Prostate gland (tissue), 2 donors: ENCODE measurements around the gene CCDC88B. TPM values are rescaled to one million over a fixed set of nuclear protein-coding genes. Genes with fewer than 3 reads are reported as not detected.

Experiments used
- DNase-seq: peaks from one replicate; pipeline ENCODE4 v3.0.0-alpha.2; 2019; ENCODE audit warnings: low spot score
- H3K27ac ChIP-seq, 2 donors: fragments of 200-600 bp; sonication (generic); 2 replicates each; pipeline ENCODE4 v1.5.1; 2017 to 2019
- H3K27me3 ChIP-seq: fragments of 200-600 bp; sonication (generic); replicated peaks from 2 replicates; pipeline ENCODE4 v1.5.1; 2019; ENCODE audit not compliant: insufficient read depth
- H3K36me3 ChIP-seq, 2 donors: fragments of 200-600 bp; sonication (generic); 1 replicate in 1 of 2; 2 replicates in 1 of 2; pipeline versions ENCODE4 v1.5.1 to v1.8.1; 2017 to 2019
- H3K4me1 ChIP-seq: fragments of 200-600 bp; sonication (generic); replicated peaks from 2 replicates; pipeline ENCODE4 v1.5.1; 2019
- H3K4me3 ChIP-seq, 2 donors: fragments of 200-600 bp; sonication (generic); 2 replicates each; pipeline ENCODE4 v1.5.1; 2017 to 2019
- H3K9me3 ChIP-seq: fragments of 200-600 bp; sonication (generic); 2 replicates; pipeline ENCODE4 v1.5.1; 2017
- POLR2A ChIP-seq: fragments of 450-650 bp; IDR thresholded peaks from one replicate; pipeline ENCODE4 v1.6.1; 2016; ENCODE audit warnings: antibody characterized with exemption, mild to moderate bottlenecking
- POLR2AphosphoS5 ChIP-seq: sonication (generic); formaldehyde crosslinking; IDR thresholded peaks from one replicate; pipeline ENCODE4 v1.6.1; 2017; ENCODE audit warnings: antibody characterized with exemption
- WGBS: methylation state at CpG from one replicate; pipeline ENCODE4 v1.1.5; 2018; 5-methylcytosine and 5-hydroxymethylcytosine counted together
- intact Hi-C: fragments of 100-400 bp; cut with DNase I; formaldehyde crosslinking; loops from one replicate; pipeline ENCODE4 v1.14.2; 2022
- total RNA-seq, 2 donors: library from RNA; depleted of rRNA; stranded (reverse); fragments of >200 nt; gene quantifications; one replicate each; pipeline ENCODE4 v1.1.0, GENCODE V29; 2016
- TF ChIP-seq, protein P1 (sequence below), 4 experiments: fragments of 200-600 bp in 2 of 4; fragments of 450-650 bp in 2 of 4; sonication (generic) in 2 of 4; IDR thresholded peaks; 1 replicate in 3 of 4; 2 replicates in 1 of 4; pipeline ENCODE4 v1.5.1; 2016 to 2019; ENCODE audit warnings: antibody characterized with exemption in 4 of 4, mild to moderate bottlenecking in 2 of 4, moderate library complexity in 2 of 4

The CCDC88B gene
- total RNA-seq, 2 donors from 2014 or later: 3.0 to 10.0 TPM

DNA sequence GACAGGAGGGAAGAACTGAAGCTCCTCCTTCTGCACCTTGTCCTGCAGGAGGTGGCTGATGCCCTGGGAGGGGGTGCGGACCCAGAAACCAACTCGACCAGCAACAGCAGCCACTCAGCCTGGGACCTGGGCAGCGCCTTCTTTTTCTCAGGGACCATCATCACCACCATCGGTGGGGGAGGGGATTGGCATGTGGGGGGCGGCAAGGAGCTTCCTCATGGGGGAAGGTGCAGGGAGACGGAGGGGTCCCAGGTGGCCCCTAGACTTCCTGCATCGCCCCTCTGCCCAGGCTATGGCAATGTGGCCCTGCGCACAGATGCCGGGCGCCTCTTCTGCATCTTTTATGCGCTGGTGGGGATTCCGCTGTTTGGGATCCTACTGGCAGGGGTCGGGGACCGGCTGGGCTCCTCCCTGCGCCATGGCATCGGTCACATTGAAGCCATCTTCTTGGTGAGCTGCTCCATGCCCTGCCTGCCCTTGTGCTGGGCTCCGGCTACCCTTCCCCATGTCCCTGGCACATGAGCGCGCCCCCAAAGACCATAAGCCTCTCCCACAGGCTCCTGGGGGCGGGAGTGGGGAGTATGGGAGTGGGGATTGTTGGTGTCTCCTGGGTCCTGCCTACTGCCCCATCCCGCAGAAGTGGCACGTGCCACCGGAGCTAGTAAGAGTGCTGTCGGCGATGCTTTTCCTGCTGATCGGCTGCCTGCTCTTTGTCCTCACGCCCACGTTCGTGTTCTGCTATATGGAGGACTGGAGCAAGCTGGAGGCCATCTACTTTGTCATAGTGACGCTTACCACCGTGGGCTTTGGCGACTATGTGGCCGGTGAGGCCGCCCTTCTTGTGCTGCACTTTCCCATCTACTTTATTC, 42.9 kb upstream of the CCDC88B start:
- H3K4me1 ChIP-seq: peaks cover 18% of the 10 kb centered on the region

DNA sequence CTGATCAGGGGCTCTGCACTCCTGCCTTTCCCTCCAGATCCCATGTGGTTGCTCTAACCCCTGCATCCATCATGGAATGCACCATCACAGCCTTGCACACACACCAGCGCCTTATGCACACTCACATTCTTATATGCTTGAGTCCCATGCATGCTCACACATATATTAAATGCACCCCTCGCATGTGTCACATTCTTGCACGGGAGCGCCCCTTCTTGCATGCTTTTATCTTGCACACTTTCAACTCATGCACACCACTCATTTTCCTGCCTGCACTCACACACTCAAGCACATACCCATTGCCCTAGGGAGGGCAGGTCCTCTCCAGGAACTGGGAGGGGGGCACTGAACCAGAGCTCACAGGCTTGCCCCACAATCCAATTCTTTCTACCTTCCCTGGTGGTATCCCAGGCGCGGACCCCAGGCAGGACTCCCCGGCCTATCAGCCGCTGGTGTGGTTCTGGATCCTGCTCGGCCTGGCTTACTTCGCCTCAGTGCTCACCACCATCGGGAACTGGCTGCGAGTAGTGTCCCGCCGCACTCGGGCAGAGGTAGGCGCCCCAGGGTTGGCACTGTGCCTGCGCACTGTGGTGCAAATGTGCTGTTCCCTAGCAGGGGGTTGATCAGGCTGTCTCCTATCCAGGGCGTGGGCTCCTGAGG, 42.2 kb upstream of the CCDC88B start:
- no peak for DNase-seq
- TF ChIP-seq, protein P1, sequence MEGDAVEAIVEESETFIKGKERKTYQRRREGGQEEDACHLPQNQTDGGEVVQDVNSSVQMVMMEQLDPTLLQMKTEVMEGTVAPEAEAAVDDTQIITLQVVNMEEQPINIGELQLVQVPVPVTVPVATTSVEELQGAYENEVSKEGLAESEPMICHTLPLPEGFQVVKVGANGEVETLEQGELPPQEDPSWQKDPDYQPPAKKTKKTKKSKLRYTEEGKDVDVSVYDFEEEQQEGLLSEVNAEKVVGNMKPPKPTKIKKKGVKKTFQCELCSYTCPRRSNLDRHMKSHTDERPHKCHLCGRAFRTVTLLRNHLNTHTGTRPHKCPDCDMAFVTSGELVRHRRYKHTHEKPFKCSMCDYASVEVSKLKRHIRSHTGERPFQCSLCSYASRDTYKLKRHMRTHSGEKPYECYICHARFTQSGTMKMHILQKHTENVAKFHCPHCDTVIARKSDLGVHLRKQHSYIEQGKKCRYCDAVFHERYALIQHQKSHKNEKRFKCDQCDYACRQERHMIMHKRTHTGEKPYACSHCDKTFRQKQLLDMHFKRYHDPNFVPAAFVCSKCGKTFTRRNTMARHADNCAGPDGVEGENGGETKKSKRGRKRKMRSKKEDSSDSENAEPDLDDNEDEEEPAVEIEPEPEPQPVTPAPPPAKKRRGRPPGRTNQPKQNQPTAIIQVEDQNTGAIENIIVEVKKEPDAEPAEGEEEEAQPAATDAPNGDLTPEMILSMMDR (IDR thresholded peaks at IDR 0.05): no peak
- TF ChIP-seq POLR2AphosphoS5 (no peak), POLR2A (no peak)
- Histone ChIP-seq H3K4me1 (peaks cover 15% of the 10 kb centered on the region), H3K4me3 (no peak overlapping the region), H3K27ac (no peak overlapping the region), H3K9me3 (no peaks in the 10 kb centered on the region), H3K27me3 (peaks cover 5% of the 10 kb centered on the region), H3K36me3 (no peaks in the 10 kb centered on the region)
- intact Hi-C loops: no loop called here
- WGBS: 63% methylated on average over 18 of the region's 18 CpGs

More for the DNA sequence above, 42.9 kb upstream of the CCDC88B start:
- no peaks in the 10 kb centered on the region for H3K9me3 ChIP-seq
- 28% methylated on average over 33 of the region's 34 CpGs for WGBS
- H3K4me3 ChIP-seq: no peak overlapping the region
- no peaks in the 10 kb centered on the region for H3K36me3 ChIP-seq
- H3K27me3 ChIP-seq: peaks cover 9% of the 10 kb centered on the region
- no peak for DNase-seq
- intact Hi-C loops: no loop called here
- no peak overlapping the region for H3K27ac ChIP-seq
- no peak for TF ChIP-seq POLR2AphosphoS5
- no peak for TF ChIP-seq POLR2A
- TF ChIP-seq, protein P1 (IDR thresholded peaks at IDR 0.05): no peak

DNA sequence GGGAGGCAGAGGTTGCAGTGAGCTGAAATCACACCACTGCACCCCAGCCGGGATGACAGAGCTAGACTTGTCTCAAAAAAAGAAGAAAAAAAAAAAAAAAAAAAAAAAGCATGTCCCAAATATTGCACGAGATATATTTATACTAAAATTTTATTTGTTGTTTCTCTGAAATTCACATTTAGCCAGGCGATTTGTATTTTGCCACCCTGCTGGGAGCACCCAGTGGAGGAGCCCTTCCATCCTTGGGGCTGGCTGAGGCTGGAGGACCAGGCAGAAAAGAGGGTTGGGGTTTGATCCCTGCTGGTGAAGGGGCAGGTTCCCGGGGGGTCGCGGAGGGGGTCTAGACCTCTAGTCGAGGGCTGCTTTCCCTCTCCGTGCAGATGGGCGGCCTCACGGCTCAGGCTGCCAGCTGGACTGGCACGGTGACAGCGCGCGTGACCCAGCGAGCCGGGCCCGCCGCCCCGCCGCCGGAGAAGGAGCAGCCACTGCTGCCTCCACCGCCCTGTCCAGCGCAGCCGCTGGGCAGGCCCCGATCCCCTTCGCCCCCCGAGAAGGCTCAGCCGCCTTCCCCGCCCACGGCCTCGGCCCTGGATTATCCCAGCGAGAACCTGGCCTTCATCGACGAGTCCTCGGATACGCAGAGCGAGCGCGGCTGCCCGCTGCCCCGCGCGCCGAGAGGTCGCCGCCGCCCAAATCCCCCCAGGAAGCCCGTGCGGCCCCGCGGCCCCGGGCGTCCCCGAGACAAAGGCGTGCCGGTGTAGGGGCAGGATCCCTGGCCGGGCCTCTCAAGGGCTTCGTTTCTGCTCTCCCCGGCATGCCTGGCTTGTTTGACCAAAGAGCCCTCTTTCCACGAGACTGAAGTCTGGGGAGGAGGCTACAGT, 40.8 kb upstream of the CCDC88B start:
- H3K4me1 ChIP-seq: peaks cover 15% of the 10 kb centered on the region
- H3K9me3 ChIP-seq: no peaks in the 10 kb centered on the region
- intact Hi-C loops: no loop called here
- no peak overlapping the region for H3K27ac ChIP-seq
- peak overlapping the region; percentile 12 to 27 for H3K4me3 ChIP-seq
- DNase-seq: no peak
- H3K36me3 ChIP-seq: no peaks in the 10 kb centered on the region
- peaks cover 5% of the 10 kb centered on the region for H3K27me3 ChIP-seq
- TF ChIP-seq POLR2A (no peak), POLR2AphosphoS5 (peak; percentile 10)
- TF ChIP-seq, protein P1 (IDR thresholded peaks at IDR 0.05): peak in 1 of 4 experiments; percentile 12
- WGBS: 5% methylated on average over 42 of the region's 60 CpGs

DNA sequence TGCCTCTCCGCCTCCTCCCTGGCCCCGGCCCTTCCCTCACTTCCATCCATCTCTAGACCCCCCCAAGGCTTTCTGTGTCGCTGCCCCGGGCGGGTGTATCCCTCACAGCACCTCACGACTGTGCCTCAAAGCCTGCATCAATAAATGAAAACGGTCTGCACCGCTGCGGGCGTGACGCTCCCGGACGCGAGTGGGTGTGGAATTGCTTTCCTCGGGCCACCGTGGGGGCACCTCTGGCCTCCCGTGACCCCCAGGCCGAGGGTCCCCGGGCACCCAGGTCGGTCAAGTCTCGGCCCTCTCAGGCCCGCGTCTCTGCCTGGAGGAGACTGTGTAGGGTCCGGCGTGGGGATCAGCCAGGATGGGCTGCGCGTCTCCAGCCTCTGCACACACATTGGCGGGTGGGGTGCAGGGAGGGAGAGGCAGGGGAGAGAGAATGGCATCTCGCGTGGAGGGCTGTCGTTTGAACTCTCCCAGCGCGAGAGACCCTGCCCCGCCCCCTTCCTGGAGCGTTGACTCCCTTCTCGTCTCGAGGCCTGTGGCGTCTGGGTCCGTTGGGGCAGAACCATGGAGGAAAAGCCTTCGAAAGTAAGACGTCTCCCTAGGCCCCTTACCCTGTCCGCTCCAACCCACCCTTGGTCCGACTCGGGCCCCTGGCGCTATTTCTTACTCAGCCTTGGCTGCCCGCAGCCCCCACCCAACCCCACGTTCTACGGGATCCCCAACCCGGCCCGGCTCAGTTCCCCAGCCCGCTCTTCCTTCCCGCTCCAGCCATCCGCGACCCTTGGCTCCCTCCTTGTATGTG, 40.0 kb upstream of the CCDC88B start, which contains the start of gene CATSPERZ:
Gene CATSPERZ (plus strand): TSS at position 512 of the 802 bp plus-strand sequence. CDS start 53 bp downstream, at position 565.
- peaks cover 15% of the 10 kb centered on the region for H3K4me1 ChIP-seq

More for the DNA sequence above, 40.0 kb upstream of the CCDC88B start, which contains the start of gene CATSPERZ:
- intact Hi-C loops: loop anchor here (5.0 kb wide), 3 partner anchors 48 to 113 kb away; partner anchors contain the start of genes FERMT3, PLCB3 and STIP1
- Histone ChIP-seq H3K27ac (peak within 1 kb of the TSS in 1 of 2 donors; percentile 19), H3K4me3 (peak within 1 kb of the TSS; percentile 12 to 27), H3K9me3 (no peaks in the 10 kb centered on the region), H3K36me3 (no peaks in the 10 kb centered on the region), H3K27me3 (peaks cover 5% of the 10 kb centered on the region)
- no peak for DNase-seq
- TF ChIP-seq POLR2A (no peak), POLR2AphosphoS5 (no peak)
- TF ChIP-seq, protein P1 (IDR thresholded peaks at IDR 0.05): no peak
- 17% methylated on average over 54 of the region's 54 CpGs for WGBS
